GM12878 (cell line): ENCODE measurements around the gene CLCN7. TPM values are rescaled to one million over a fixed set of nuclear protein-coding genes. Genes with fewer than 3 reads are reported as not detected.

Source experiments
- ATAC-seq: fragments of 200-7000 bp; cut with Tn5 transposase; 3 replicates; pipeline ENCODE4 v1.9.1; 2020; ENCODE audit warnings: mild to moderate bottlenecking, moderate library complexity
- BruUV-seq: library from RNA; stranded (reverse); fragments of 400-500 nt; replicated peaks from 2 replicates; lab custom pipeline; 2021; lab: Mats Ljungman, UMichigan
- CTCF ChIA-PET: fragments of 300-600 bp; sonication (Branson Sonifier 250); formaldehyde crosslinking; extraction: SDS; loops from one replicate; lab custom pipeline; 2021; ENCODE audit warnings: inconsistent platforms; lab: Yijun Ruan, JAX
- POLR2A ChIA-PET: fragments of 350-600 bp; formaldehyde crosslinking; extraction: SDS; loops from one replicate; lab custom pipeline; 2021; ENCODE audit warnings: inconsistent platforms; lab: Charles Lee
- RAD21 ChIA-PET: fragments of 300-600 bp; sonication (Branson Sonifier 250); formaldehyde crosslinking; loops from one replicate; lab custom pipeline; 2023; ENCODE audit warnings: antibody characterized with exemption; ENCODE audit not compliant: unreplicated experiment; lab: Charles Lee
- SMC1A ChIA-PET: fragments of 300-600 bp; sonication (Branson Sonifier 250); formaldehyde crosslinking; loops from one replicate; lab custom pipeline; 2023; ENCODE audit not compliant: unreplicated experiment, uncharacterized antibody; lab: Charles Lee
- DNase-seq: peaks from one replicate; pipeline ENCODE4 v3.0.0-alpha.2; 2011; ENCODE audit warnings: low read depth, low spot score
- FAIRE-seq: peaks from 3 replicates; lab custom pipeline; 2011; peaks lifted over from hg19 to GRCh38; lab: Jason Lieb, UNC
- H2AFZ ChIP-seq: 2 replicates; pipeline ENCODE4 v1.6.0; 2011; ENCODE audit warnings: low read depth, low read length, control low read depth; ENCODE audit not compliant: control insufficient read depth
- H3K27ac ChIP-seq: 2 replicates; pipeline ENCODE4 v1.5.1; 2011; ENCODE audit warnings: control low read depth; ENCODE audit not compliant: control insufficient read depth, insufficient read depth
- H3K27me3 ChIP-seq, 2 experiments: replicated peaks in 1 of 2; 2 replicates each; pipeline versions ENCODE4 v1.6.0 to v1.6.1; 2011; ENCODE audit warnings: low read length in 1 of 2; ENCODE audit not compliant: control insufficient read depth in 2 of 2, insufficient read depth in 2 of 2
- H3K36me3 ChIP-seq, 2 experiments: 2 replicates each; pipeline ENCODE4 v1.5.1; 2011; ENCODE audit warnings: low read length in 1 of 2; ENCODE audit not compliant: control insufficient read depth in 2 of 2, insufficient read depth in 2 of 2
- H3K4me1 ChIP-seq: 2 replicates; pipeline ENCODE4 v1.6.1; 2011; ENCODE audit warnings: mild to moderate bottlenecking, low read length, moderate library complexity, mixed read lengths; ENCODE audit not compliant: control insufficient read depth, insufficient read depth
- H3K4me2 ChIP-seq: 2 replicates; pipeline ENCODE4 v1.6.0; 2011; ENCODE audit warnings: control low read depth; ENCODE audit not compliant: control insufficient read depth, insufficient read depth
- H3K4me3 ChIP-seq: fragments of 200-600 bp; sonication (generic); 2 replicates; pipeline ENCODE4 v1.5.1; 2016
- H3K79me2 ChIP-seq: 2 replicates; pipeline ENCODE4 v1.6.0; 2011; ENCODE audit warnings: low read length; ENCODE audit not compliant: control insufficient read depth, insufficient read depth
- H3K9ac ChIP-seq: 2 replicates; pipeline ENCODE4 v1.8.0; 2011; ENCODE audit warnings: low read length, control low read depth, mixed read lengths; ENCODE audit not compliant: control insufficient read depth, insufficient read depth
- H3K9me3 ChIP-seq: replicated peaks from 3 replicates; pipeline ENCODE4 v1.5.1; 2011; ENCODE audit warnings: mild to moderate bottlenecking, low read length; ENCODE audit not compliant: control insufficient read depth, insufficient read depth
- H4K20me1 ChIP-seq: 2 replicates; pipeline ENCODE4 v1.6.0; 2011; ENCODE audit not compliant: control insufficient read depth, insufficient read depth
- ATF2 ChIP-seq: IDR thresholded peaks from 2 replicates; pipeline ENCODE4 v1.6.1; 2012; ENCODE audit warnings: low read length, inconsistent platforms
- BRCA1 ChIP-seq: IDR thresholded peaks from 2 replicates; pipeline ENCODE4 v1.6.1; 2011; ENCODE audit warnings: low read depth, low read length, improper control_type of control experiment
- CBFB ChIP-seq: IDR thresholded peaks from 2 replicates; pipeline ENCODE4 v1.6.1; 2016; ENCODE audit warnings: antibody characterized with exemption, low read depth
- CBX5 ChIP-seq: sonication (generic); IDR thresholded peaks from 2 replicates; pipeline ENCODE4 v1.6.1; 2016; ENCODE audit warnings: low read depth, moderate library complexity, mild to moderate bottlenecking, inconsistent platforms
- CHD4 ChIP-seq: fragments of 200-600 bp; sonication (generic); IDR thresholded peaks from 2 replicates; pipeline ENCODE4 v1.6.1; 2016; ENCODE audit warnings: mild to moderate bottlenecking
- FOXM1 ChIP-seq: IDR thresholded peaks from 2 replicates; pipeline ENCODE4 v1.6.1; 2012; ENCODE audit warnings: low read depth, mild to moderate bottlenecking, inconsistent platforms, low read length, moderate library complexity
- IRF5 ChIP-seq: fragments of 450-650 bp; IDR thresholded peaks from 2 replicates; pipeline ENCODE4 v1.6.1; 2017; ENCODE audit warnings: borderline replicate concordance
- KDM1A ChIP-seq: fragments of 200-600 bp; sonication (generic); IDR thresholded peaks from 2 replicates; pipeline ENCODE4 v1.6.1; 2016; ENCODE audit warnings: borderline replicate concordance
- KLF5 ChIP-seq: fragments of 450-650 bp; IDR thresholded peaks from 2 replicates; pipeline ENCODE4 v1.6.1; 2014; ENCODE audit warnings: mild to moderate bottlenecking; ENCODE audit not compliant: partially characterized antibody
- MTA3 ChIP-seq: IDR thresholded peaks from 2 replicates; pipeline ENCODE4 v1.6.1; 2012; ENCODE audit warnings: low read length, inconsistent platforms, borderline replicate concordance
- PAX8 ChIP-seq: fragments of 450-650 bp; IDR thresholded peaks from 2 replicates; pipeline ENCODE4 v1.6.1; 2017; ENCODE audit warnings: mild to moderate bottlenecking, moderate library complexity
- SKIL ChIP-seq: fragments of 450-650 bp; IDR thresholded peaks from 2 replicates; pipeline ENCODE4 v1.6.1; 2017; ENCODE audit warnings: mild to moderate bottlenecking, low read depth, inconsistent platforms; ENCODE audit not compliant: poor library complexity, severe bottlenecking
- TARDBP ChIP-seq: IDR thresholded peaks from 2 replicates; pipeline ENCODE4 v1.6.1; 2016; ENCODE audit warnings: borderline replicate concordance
- ZNF592 ChIP-seq: fragments of 450-650 bp; IDR thresholded peaks from 2 replicates; pipeline ENCODE4 v1.6.1; 2017; ENCODE audit warnings: mild to moderate bottlenecking, moderate library complexity
- WGBS: methylation state at CpG from one replicate; pipeline ENCODE4 v1.1.6; 2016; ENCODE audit warnings: low lambda C conversion rate; ENCODE audit not compliant: insufficient replicate concordance, insufficient coverage; ENCODE audit errors: missing lambda C conversion rate; 5-methylcytosine and 5-hydroxymethylcytosine counted together
- in situ Hi-C: fragments of 300-500 bp; cut with MboI; formaldehyde crosslinking; loops from 9 replicates; pipeline ENCODE4 v1.14.3; 2018; ENCODE audit warnings: mixed read lengths
- intact Hi-C: fragments of 100-400 bp; cut with micrococcal nuclease; formaldehyde crosslinking; loops from one replicate; pipeline ENCODE4 v1.14.2; 2022; ENCODE audit not compliant: unreplicated experiment
- polyA plus RNA-seq, 11 experiments: library from polyadenylated mRNA; depleted of rRNA in 4 of 11; unstranded in 6 of 11; stranded (reverse) in 5 of 11; fragments of >200 nt; fragmentation: Nextera tagmentation in 4 of 11; fragmentation: Illumina TruSeq in 1 of 11; extraction: Ambion mirVana in 4 of 11; extraction: Trizol in 1 of 11; gene quantifications; 1 replicate in 1 of 11; 2 replicates in 10 of 11; pipeline versions ENCODE4 v1.2.1 to v1.2.3, GENCODE V29; 2011 to 2016; ENCODE audit warnings: inconsistent platforms in 2 of 11, missing spikeins in 2 of 11, low read depth in 1 of 11
- total RNA-seq, 4 experiments: library from RNA; depleted of rRNA in 3 of 4; stranded (reverse); fragments of >200 nt in 3 of 4; fragmentation: Illumina TruSeq in 1 of 4; extraction: Trizol in 1 of 4; gene quantifications; 2 replicates each; pipeline versions ENCODE4 v1.2.1 to v1.2.3, GENCODE V29; 2013 to 2021

The CLCN7 gene
- total and polyA plus RNA-seq, 10 of the 15 experiments (the other 5 are each of a cell fraction or from before 2014, with no cell fraction given) = 0.04 to 62.5 (median 19.9) TPM

- TF ChIP-seq FOXM1 = no peak
- no peak for TF ChIP-seq SKIL
- TF ChIP-seq CBX5 = no peak
- TF ChIP-seq IRF5 = no peak
- no peak for TF ChIP-seq PAX8
- TF ChIP-seq KDM1A = no peak
- TF ChIP-seq BRCA1 = no peak
- TF ChIP-seq CBFB = no peak
These were observed 589 bp downstream of the CLCN7 start (continued) for GRCh38 chr16:1474082-1474795.

GRCh38 chr16:1472974-1473373 lies 1.9 kb downstream of the CLCN7 start:
- DNase-seq (no peak), ATAC-seq (no peak), FAIRE-seq (no peak)
- no TSS peak for BruUV-seq
- no peaks in the 10 kb centered on the region for H3K9me3 ChIP-seq
- no peak overlapping the region for H3K27ac ChIP-seq
- intact Hi-C loops = loop anchor here (5.0 kb wide), 1 partner anchor 51 kb away; the partner anchor contains the start of gene UQCC4
- CTCF ChIA-PET = no interaction called here
- H3K79me2 ChIP-seq = peaks cover 53% of the 10 kb centered on the region
- no peak overlapping the region for H3K9ac ChIP-seq
- WGBS = 65% methylated on average over 3 of the region's 3 CpGs
- POLR2A ChIA-PET = interaction anchor here (0.6 to 1.1 kb wide), 6 partner anchors 9 to 731 kb away, joined by 3 to 9 read pairs (median 4); no protein-coding TSS in a partner anchor
- H3K27me3 ChIP-seq = no peaks in the 10 kb centered on the region
- H3K36me3 ChIP-seq = no peaks in the 10 kb centered on the region
- 0 out of 2 replicates have a peak overlapping the region, but pooled peaks have one; percentile 96 for H3K4me2 ChIP-seq
- H3K4me3 ChIP-seq = no peak overlapping the region
- H3K4me1 ChIP-seq = peaks cover 20% of the 10 kb centered on the region
- H2AFZ ChIP-seq = no peak overlapping the region
- RAD21 ChIA-PET = interaction anchor here (0.7 kb wide), 2 partner anchors 257 to 306 kb away, joined by 3 to 4 read pairs; no protein-coding TSS in a partner anchor
- in situ Hi-C loops = no loop called here
- no peaks in the 10 kb centered on the region for H4K20me1 ChIP-seq
- SMC1A ChIA-PET = no interaction called here
- no peak for TF ChIP-seq ATF2
- TF ChIP-seq ZNF592 = no peak
- TF ChIP-seq MTA3 = no peak
- no peak for TF ChIP-seq TARDBP
- no peak for TF ChIP-seq KLF5
- no peak for TF ChIP-seq CHD4
